GM20000 (cell line): Measurements from ENCODE around the gene PHRF1.

ENCODE experiments used
- DNase-seq: peaks from one replicate; pipeline ENCODE4 v3.0.0; 2012; ENCODE audit warnings: low spot score
- CTCF ChIP-seq: IDR thresholded peaks from 2 replicates; pipeline ENCODE4 v1.5.1; 2012; ENCODE audit warnings: mild to moderate bottlenecking, control low read depth; ENCODE audit errors: extremely low read depth, missing control alignments

Gene PHRF1

GRCh38 chr11:614623-615503 is 38.6 kb downstream of the PHRF1 start:
- no peak for DNase-seq

GRCh38 chr11:615504-616319 is 39.4 kb downstream of the PHRF1 start, which contains the start of gene IRF7:
TSS of gene IRF7 (minus strand) at chr11:615950. CDS start at chr11:615364, 586 bp downstream.
- TF ChIP-seq CTCF, result no peak
- peak; percentile 98 for DNase-seq

More at GRCh38 chr11:614623-615503, 38.6 kb downstream of the PHRF1 start:
- TF ChIP-seq CTCF, result no peak

- TF ChIP-seq CTCF, result no peak
- no peak for DNase-seq
Measured at GRCh38 chr11:616320-617198, 40.3 kb downstream of the PHRF1 start.

GRCh38 chr11:617199-617911 is 41.1 kb downstream of the PHRF1 start:
- TF ChIP-seq CTCF, result no peak
- DNase-seq, result no peak

- no peak for DNase-seq
- no peak for TF ChIP-seq CTCF
Measured at GRCh38 chr11:617912-618682, 41.8 kb downstream of the PHRF1 start.
